HG03060 (cell line): ENCODE data around the gene PRR15L.

ENCODE experiments used
- ATAC-seq: cut with Tn5 transposase; IDR thresholded peaks from one replicate; pipeline ENCODE4 v1.9.1; 2021; ENCODE audit warnings: low read depth, moderate number of reproducible peaks; ENCODE audit not compliant: unreplicated experiment

Gene PRR15L

DNA sequence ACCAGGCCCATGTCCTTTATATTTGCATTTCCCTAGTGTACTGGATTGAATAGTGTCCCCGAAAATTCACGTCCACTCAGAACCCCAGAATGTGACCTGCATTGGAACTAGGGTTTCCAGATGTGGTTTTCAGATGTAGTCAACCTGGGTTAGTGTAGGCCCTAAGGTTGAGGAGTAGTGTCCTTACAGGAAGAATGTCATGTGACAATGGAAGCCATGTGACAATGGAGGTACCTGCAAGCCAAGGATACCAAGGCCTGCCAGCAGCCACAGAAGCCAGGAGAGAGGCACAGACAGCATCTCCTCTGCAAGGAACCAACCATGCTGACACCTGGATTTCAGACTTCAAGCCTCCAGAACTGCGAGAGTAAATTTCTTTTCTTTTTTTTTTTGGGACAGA is 5.2 kb upstream of the PRR15L start:
- no peak for ATAC-seq

DNA sequence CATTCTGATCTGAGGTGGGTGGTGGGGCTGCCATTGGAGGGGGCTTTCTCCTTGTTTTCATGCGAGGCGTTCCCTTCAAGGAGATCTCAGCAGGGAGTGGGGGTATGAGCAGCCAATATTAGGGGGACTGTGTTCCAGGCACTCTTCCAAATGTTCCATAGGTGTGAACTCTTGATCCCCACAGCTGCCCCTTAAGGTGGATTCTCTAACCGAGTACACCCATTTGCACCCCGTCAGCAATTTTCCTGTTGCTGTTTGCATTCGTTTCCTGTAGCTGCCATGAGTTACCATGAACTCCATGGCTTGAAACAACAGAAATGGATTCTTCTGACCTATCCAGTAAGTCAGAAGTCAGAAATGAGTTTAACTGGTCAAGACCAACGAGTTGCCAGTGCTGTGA is 3.7 kb upstream of the PRR15L start:
- no peak for ATAC-seq

GRCh38 chr17:47959825-47960655 is 2.4 kb upstream of the PRR15L start:
- no peak for ATAC-seq

GRCh38 chr17:47956791-47957590 is 692 bp downstream of the PRR15L start:
- no peak for ATAC-seq

DNA sequence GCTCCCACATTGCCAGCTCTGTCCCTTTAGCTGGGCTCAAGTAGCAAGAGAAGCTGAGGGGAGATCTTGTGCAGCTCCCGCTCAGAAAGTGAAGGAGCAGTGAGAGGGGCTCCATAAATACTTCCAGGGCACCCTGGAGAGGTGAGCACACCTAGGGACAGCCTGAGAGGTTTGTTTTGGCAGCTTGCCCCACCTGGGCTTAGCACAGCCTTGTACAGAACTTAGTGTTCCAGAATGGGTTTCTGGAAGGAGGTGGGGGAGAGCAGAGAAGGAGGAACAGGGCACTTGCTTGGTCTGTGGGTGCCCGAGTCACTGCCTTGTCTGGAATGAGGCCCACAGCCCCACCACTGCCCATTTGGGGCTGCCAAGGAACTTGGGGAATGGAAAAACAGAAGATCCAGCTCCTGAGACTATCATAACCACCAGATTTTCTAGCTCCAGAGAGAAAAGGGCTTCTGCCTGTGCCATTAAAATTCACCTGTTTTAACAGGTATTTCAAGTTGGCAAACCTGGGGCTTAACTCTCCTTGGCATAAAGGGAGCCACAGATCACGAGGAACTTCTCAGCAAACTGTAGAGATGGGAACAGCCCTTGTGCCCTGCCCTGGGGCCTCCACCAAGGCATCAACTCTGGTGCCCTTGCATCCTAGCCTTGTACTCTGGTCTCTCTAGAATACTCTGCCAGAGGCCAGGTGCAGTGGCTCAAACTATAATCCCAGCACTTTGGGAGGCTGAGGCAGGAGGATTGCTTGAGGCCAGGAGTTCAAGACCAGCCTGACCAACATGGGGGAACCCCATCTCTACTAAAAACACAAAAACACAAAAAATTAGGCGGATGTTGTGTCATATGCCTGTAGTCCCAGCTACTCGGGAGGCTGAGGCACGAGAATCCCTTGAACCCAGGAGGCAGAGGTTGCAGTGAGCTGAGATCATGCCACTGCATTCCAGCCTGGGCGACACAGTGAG is 1.9 kb downstream of the PRR15L start:
- no peak for ATAC-seq

- ATAC-seq, result no peak
These were observed 3.8 kb downstream of the PRR15L start for GRCh38 chr17:47953909-47954308.

- no peak for ATAC-seq
These were observed 5.3 kb downstream of the PRR15L start for GRCh38 chr17:47952171-47953021.

DNA sequence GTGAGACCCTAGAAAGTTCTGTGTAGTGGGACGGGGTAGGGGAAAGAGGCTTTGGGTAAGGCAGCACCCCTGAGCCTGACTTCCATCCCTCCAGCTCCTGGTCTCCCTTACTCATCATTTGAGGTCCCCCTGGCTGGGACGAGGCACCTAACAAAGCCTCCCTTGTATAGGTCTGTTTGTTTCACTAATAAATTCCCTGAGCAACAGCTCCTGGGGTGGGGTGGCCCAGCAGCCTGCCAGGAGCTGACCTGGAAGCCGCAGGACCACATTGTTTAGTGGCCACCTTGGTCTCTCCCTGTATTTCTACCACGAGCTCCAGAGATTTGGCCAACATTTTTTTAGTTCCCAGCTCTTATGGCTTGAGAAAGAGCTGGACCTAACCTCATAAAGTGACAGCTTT is 7.2 kb downstream of the PRR15L start:
- ATAC-seq, result no peak

- ATAC-seq, result no peak
These were observed 7.7 kb downstream of the PRR15L start for GRCh38 chr17:47949946-47950345.

GRCh38 chr17:47949197-47949759 is 8.4 kb downstream of the PRR15L start:
- ATAC-seq, result no peak

DNA sequence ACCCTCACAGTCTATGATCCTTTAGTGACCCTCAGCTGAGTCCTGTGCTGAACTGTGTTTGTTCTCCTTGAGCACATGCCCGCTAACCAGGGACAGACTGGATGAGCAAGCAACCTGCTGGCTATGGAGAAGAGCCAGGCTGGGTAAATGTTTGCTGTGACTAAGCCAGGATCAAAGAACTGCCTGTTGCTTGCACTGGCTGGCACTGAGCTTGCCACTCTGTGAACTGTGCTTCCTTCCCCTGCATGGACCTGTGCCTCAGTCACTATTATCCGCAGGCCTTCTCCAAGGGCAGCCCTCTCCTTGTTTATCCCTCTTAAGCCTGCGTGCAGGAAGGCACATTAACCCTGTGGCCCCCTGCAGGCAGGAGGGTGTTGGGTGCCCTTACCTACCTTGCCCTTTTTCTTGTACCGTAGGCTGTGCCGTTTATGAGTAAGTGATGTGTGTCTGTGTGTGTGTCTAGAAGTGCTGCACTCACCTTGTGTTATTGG is 8.9 kb downstream of the PRR15L start:
- ATAC-seq, result no peak

DNA sequence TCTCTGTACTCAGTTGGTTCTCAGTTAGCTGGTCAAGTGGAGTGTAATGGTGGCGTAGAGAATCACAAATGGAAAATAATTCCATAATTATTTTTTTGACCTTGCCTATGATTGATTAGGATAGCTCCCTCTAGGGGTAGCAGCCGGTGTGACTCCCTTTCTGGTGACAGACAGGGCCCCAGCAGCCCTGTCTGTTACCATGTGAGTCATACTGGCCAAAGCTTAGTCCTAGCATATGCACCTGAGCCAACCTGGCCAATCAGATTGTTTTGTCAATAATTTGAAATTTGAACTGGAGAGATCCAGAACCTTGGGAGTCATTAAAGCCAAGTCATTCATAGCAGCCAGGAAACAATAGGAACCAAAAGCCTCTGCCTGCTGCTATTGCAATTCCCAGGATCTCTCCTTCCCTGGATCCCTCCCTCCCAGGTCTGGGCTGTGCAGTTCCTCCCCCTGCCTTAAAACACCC is 10.7 kb downstream of the PRR15L start:
- ATAC-seq, result no peak

GRCh38 chr17:47946516-47946915 is 11.2 kb downstream of the PRR15L start:
- ATAC-seq, result no peak

DNA sequence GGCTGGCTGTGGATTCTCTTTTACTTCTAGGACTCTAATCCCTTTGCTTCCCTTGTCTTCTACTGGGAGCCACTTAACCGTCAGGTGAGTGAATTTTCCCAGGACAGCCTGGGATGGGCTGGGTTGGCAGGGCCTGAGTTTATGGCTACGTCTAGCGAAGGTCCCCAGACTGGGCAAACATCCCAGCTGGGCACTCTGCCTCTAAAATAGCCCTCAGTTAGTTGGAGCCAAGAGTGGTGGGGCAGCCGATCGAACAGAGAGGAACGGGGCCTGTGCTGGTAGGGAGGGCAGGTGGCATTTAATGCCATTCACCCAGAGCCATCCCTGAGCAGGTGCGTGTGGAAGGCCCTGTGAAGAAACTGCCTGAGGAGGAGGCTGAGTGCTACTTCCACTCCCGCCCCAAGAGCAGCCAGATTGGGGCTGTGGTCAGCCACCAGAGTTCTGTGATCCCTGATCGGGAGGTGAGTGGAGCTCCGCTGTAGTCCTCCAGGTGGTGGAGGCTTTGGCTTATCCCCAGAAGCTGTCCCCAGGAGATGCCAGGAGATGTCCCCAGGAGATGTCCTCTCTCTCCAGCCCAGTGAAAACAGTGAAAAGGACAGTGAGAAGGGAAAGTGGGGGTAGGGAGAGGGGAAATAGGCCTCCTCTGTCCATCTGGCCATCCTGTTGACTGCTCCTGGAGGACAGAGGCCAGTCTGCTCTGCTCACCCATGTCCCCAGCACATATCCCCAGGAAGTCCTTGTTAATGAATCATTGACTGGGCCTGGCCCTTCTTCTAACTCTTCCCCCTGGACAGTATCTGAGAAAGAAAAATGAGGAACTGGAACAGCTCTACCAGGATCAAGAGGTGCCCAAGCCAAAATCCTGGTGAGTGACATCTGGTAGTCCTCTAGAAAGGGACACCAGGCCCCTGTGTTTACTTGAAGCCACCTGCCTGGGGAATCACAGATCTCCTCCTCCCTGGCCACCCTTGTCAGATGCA is 11.9 kb downstream of the PRR15L start:
- ATAC-seq, result no peak

DNA sequence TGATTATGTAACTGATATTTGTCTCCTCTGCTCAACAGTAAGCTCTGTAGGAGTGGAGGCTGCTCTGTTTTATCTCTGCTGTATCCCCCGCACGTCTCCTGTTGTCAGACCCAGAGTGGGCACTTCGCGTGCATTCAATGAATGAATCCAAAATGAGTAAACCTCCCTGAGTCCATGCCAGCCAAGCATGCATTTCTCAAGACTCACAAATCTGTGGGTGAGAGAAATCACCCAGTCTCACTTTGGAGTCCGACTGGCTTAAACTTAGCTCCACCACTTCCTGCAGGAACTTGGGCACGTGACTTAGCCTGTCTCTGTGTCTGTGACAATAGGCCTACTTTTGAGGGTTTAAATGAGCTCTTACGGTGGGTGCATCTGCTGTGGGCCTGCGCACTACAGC is 12.6 kb downstream of the PRR15L start:
- ATAC-seq, result no peak

DNA sequence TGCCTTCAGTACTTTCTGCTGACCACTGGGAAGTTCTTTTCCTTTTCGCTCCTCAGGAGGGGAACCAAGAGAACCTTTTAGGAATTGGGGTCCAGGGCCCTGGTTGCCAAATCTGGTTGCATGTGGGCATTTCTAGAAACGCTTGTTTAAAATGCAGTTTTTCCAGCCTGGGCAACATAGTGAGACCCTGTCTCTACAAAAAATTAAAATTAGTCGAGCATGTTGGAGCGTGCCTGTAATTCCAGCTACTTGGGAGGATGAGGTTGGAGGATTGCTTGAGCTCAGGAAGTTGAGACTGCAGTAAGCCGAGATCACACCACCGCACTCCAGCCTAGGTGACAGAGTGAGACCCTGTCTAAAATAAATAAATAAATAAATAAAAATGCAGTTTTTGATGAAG is 15.1 kb downstream of the PRR15L start:
- no peak for ATAC-seq

DNA sequence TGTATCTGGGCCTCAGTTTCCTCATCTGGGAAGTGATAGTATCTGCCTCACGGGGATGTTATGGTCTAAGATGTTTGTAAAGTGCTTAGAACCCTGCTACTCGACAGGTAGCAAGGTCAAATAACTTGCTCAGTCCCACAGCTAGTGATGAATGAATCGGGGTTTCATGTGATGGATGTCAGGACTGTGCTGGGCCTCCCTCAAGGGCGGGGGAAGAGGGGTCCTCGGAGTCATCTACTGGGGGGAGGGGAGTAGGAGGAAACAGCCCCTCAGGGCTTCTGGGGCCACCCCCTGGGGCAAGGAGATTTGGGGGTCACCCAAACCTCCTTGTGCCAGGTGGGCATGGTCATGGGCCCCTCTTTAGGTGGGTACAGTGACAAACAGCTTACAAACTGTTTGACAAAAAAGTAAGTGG is 15.6 kb downstream of the PRR15L start:
- ATAC-seq, result no peak
